OCI-LY1 (cell line): ENCODE measurements around the gene BTBD3.

Experiments used
- H2AFZ ChIP-seq: fragments of 200-600 bp; sonication (generic), shearing (Covaris generic); 2 replicates; pipeline ENCODE4 v1.6.0; 2014; ENCODE audit warnings: antibody characterized with exemption, mild to moderate bottlenecking, low read length
- H3F3A ChIP-seq: fragments of 200-600 bp; sonication (generic), shearing (Covaris generic); 2 replicates; pipeline ENCODE4 v1.6.0; 2014; ENCODE audit warnings: mild to moderate bottlenecking, antibody characterized with exemption, low read length, moderate library complexity; ENCODE audit not compliant: insufficient read depth
- H3K27ac ChIP-seq: fragments of 200-600 bp; sonication (generic); 2 replicates; pipeline ENCODE4 v1.5.1; 2014; ENCODE audit warnings: low read length, mixed run types, mild to moderate bottlenecking, low read depth; ENCODE audit not compliant: poor library complexity, severe bottlenecking
- H3K27me3 ChIP-seq: fragments of 200-600 bp; sonication (generic); 2 replicates; pipeline ENCODE4 v1.6.0; 2014; ENCODE audit warnings: antibody characterized with exemption, mild to moderate bottlenecking, low read length, moderate library complexity; ENCODE audit not compliant: insufficient read depth
- H3K36me3 ChIP-seq: fragments of 200-600 bp; sonication (generic); 2 replicates; pipeline ENCODE4 v1.6.1; 2014; ENCODE audit warnings: mild to moderate bottlenecking, antibody characterized with exemption, low read length, moderate library complexity, mixed read lengths; ENCODE audit not compliant: insufficient read depth
- H3K4me1 ChIP-seq: fragments of 200-600 bp; sonication (generic); 2 replicates; pipeline ENCODE4 v1.5.1; 2014; ENCODE audit warnings: mild to moderate bottlenecking, low read length, moderate library complexity; ENCODE audit not compliant: insufficient read depth, severe bottlenecking
- H3K4me2 ChIP-seq: fragments of 200-600 bp; sonication (generic), shearing (Covaris generic); 2 replicates; pipeline ENCODE4 v1.6.1; 2014; ENCODE audit warnings: low read length
- H3K4me3 ChIP-seq: fragments of 200-600 bp; sonication (generic); 2 replicates; pipeline ENCODE4 v1.5.1; 2014; ENCODE audit warnings: low read length, low read depth, mild to moderate bottlenecking, mixed read lengths; ENCODE audit not compliant: poor library complexity, severe bottlenecking
- H3K79me2 ChIP-seq: fragments of 200-600 bp; shearing (Covaris generic); 2 replicates; pipeline ENCODE4 v1.6.1; 2016; ENCODE audit warnings: mixed run types, low read length, mixed read lengths; ENCODE audit not compliant: insufficient read depth
- H3K9ac ChIP-seq: fragments of 200-600 bp; sonication (generic), shearing (Covaris generic); 2 replicates; pipeline ENCODE4 v1.6.1; 2014; ENCODE audit warnings: mild to moderate bottlenecking, low read length, mixed read lengths
- H3K9me2 ChIP-seq: fragments of 200-600 bp; sonication (generic), shearing (Covaris generic); 2 replicates; pipeline ENCODE4 v1.6.1; 2014; ENCODE audit warnings: low read depth, mild to moderate bottlenecking, low read length, mixed read lengths
- H3K9me3 ChIP-seq: fragments of 200-600 bp; shearing (Covaris generic); 2 replicates; pipeline ENCODE4 v1.6.1; 2014; ENCODE audit warnings: low read length, mixed read lengths
- H4K20me1 ChIP-seq: fragments of 200-600 bp; sonication (generic), shearing (Covaris generic); 2 replicates; pipeline ENCODE4 v1.6.0; 2016; ENCODE audit warnings: mild to moderate bottlenecking, low read length; ENCODE audit not compliant: insufficient read depth
- CTCF ChIP-seq: fragments of 200-600 bp; sonication (generic), shearing (Covaris generic); IDR thresholded peaks from 2 replicates; pipeline ENCODE4 v1.5.1; 2017; ENCODE audit warnings: mild to moderate bottlenecking, antibody characterized with exemption, low read length, moderate library complexity, mixed read lengths
- EZH2 ChIP-seq: fragments of 200-600 bp; sonication (generic), shearing (Covaris generic); IDR thresholded peaks from 2 replicates; pipeline ENCODE4 v1.8.0; 2017; ENCODE audit warnings: borderline replicate concordance, mixed run types, mild to moderate bottlenecking, antibody characterized with exemption, low read length, moderate library complexity, mixed read lengths

Gene BTBD3

DNA sequence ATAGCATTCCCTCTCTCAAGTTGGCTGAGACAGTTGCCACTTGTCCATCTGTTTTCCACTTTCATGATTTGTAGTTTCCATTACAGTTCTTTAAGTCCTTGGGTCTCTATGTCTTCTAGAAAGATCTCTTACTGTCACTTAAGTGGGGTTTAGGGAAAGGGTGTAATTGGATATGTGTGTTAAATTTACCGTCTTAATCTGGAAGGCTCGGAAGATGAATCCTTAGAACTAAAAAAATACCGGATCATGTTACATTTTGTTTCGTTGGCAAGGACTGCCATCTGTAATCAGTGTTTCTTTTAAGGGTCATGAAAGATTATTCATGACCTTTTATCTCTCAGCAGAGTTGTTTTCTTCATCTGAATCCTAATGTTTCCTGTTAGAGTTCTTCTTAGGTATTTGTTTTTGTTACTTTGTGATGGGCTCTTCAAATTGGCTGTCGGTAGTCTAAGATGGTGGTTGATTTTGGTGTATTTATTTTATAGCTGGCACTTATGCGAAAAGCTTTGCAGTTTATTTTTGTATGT is 21.8 kb upstream of the BTBD3 start:
- Histone ChIP-seq H3K4me2 (no peak overlapping the region), H3K9me3 (no peaks in the 10 kb centered on the region), H2AFZ (no peak overlapping the region), H3F3A (no peaks in the 10 kb centered on the region), H3K9me2 (no peaks in the 10 kb centered on the region), H3K4me1 (no peaks in the 10 kb centered on the region), H3K27me3 (no peaks in the 10 kb centered on the region; the same call in 1 of the 2 replicates), H3K9ac (no peak overlapping the region), H3K36me3 (no peaks in the 10 kb centered on the region), H3K79me2 (no peaks in the 10 kb centered on the region), H3K4me3 (no peak overlapping the region), H4K20me1 (no peaks in the 10 kb centered on the region), H3K27ac (no peak overlapping the region)
- TF ChIP-seq CTCF = no peak
- no peak for TF ChIP-seq EZH2

DNA sequence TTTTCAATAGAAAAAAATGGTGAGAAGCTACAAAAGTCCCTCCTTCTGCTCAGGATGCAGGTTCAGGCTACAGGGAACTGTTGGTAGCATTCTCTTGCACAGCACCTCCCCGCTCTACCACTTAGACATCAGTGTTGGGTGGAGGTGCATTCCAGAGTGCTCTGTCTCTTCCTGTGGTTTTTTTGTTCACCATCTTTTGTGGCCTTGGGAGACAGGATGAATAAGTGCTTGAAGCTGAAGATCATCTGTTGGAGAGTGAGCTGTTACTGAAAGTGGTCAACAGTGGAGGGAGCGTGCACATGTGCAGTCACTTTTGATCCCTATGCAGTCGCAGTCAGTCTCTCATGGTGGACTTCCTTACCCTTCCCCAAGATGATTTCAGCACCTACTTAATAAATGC is 16.6 kb upstream of the BTBD3 start:
- no peak overlapping the region for H3K4me3 ChIP-seq
- no peak overlapping the region for H3K27ac ChIP-seq
- H3F3A ChIP-seq = no peaks in the 10 kb centered on the region
- no peak overlapping the region for H3K4me2 ChIP-seq
- H3K27me3 ChIP-seq = no peaks in the 10 kb centered on the region; the same call in 1 of the 2 replicates
- TF ChIP-seq EZH2 (no peak), CTCF (no peak)
- H3K9me3 ChIP-seq = no peaks in the 10 kb centered on the region
- H3K4me1 ChIP-seq = no peaks in the 10 kb centered on the region
- no peaks in the 10 kb centered on the region for H3K79me2 ChIP-seq
- no peaks in the 10 kb centered on the region for H3K9me2 ChIP-seq
- H2AFZ ChIP-seq = no peak overlapping the region
- no peaks in the 10 kb centered on the region for H3K36me3 ChIP-seq
- H3K9ac ChIP-seq = no peak overlapping the region
- no peaks in the 10 kb centered on the region for H4K20me1 ChIP-seq

DNA sequence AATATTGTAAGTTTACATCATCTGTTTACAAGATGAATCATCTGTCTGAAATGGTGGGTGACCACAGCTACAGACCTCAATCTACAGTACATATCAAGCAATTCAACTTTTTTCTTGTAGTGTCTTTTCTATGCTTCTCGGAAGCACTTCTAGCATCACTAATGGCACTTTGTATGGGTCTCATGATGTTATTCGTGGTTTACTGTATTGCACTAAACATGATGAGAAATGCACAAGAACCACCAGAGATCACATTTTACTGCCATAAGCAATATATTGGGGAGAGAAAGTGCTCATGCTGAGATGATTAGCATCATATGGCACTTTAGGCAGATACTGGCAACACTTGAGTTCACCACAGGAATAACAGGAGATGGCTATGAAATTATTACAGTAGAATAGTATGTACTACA is 15.4 kb upstream of the BTBD3 start:
- no peaks in the 10 kb centered on the region for H3K9me2 ChIP-seq
- no peak overlapping the region for H3K4me3 ChIP-seq
- no peaks in the 10 kb centered on the region for H3F3A ChIP-seq
- no peaks in the 10 kb centered on the region; the same call in 1 of the 2 replicates for H3K27me3 ChIP-seq
- H3K79me2 ChIP-seq = no peaks in the 10 kb centered on the region
- no peaks in the 10 kb centered on the region for H3K9me3 ChIP-seq
- no peaks in the 10 kb centered on the region for H3K4me1 ChIP-seq
- H3K36me3 ChIP-seq = no peaks in the 10 kb centered on the region
- no peaks in the 10 kb centered on the region for H4K20me1 ChIP-seq
- H3K9ac ChIP-seq = no peak overlapping the region
- no peak overlapping the region for H2AFZ ChIP-seq
- TF ChIP-seq CTCF = no peak
- no peak for TF ChIP-seq EZH2
- no peak overlapping the region for H3K27ac ChIP-seq
- no peak overlapping the region for H3K4me2 ChIP-seq
